DMS114 treated with DMSO at 0.1 percent for 48 hours (cell line): ENCODE results near the gene LARGE1.
"Not testable (repeated sequence)": the region's sequence is repeated elsewhere in the genome, so short reads cannot be mapped to it uniquely, and the experiment has no call there.

ENCODE experiments used
- DNase-seq: peaks from one replicate; lab custom pipeline; 2025; ENCODE audit not compliant: unreplicated experiment; lab: John Stamatoyannopoulos, UW

Gene LARGE1

DNA sequence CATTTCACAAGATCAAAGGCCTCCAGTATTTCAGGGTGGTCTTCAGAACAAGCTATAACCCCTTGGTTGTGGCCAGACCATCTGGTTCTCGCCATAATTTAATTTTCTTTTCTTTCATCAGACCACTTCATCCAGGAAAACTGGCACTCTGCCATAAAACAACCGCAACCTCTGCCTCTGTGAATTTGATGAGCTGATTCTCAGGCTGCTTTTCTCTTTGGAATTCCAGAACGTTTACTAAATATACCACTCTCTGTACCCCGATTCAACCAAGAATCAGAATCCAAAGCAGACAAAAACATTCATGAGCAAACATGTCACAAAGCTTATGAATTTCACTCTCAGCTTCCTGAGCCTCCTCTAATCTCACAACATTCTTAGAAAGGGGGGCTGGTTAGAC is 530.3 kb downstream of the LARGE1 start:
- no peak for DNase-seq

DNA sequence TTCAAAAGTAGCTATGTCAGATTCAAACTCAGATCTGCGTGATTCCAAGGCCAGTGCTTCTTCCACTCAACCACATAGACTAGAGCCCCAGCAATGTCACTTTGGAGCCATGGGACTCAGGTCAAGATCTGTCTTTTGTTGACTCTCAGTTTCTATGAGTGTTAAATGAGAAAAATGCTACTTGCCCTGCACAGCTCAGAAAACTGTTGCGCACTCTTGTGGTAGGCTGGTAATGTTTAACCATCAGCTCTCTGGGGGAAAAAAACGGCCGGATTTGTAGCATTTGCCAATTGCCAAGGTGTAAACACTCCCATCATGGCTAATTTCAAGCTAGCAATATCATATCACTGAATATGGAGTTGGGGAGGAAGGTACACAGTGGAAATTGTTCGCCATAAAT is 534.0 kb downstream of the LARGE1 start:
- no peak for DNase-seq

DNA sequence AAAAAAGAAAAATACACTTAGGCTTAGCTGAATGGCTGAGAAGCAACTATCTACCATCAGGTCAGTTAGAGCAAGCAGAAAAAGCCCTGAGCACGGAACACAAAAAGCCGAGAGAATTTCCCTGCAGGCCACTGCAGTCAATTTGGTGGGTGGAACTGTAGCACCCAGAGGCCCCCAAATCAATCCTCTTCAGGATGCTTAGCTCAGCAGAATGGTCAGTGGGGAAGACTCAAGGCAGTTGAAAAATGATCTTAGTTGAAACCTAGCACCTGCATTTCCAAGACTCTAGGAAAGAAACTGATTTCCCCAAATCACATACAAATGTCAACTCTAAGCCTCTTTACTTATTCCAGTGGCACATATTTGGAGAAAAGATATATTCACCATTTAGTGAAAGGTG is 534.7 kb downstream of the LARGE1 start:
- DNase-seq, result no peak

DNA sequence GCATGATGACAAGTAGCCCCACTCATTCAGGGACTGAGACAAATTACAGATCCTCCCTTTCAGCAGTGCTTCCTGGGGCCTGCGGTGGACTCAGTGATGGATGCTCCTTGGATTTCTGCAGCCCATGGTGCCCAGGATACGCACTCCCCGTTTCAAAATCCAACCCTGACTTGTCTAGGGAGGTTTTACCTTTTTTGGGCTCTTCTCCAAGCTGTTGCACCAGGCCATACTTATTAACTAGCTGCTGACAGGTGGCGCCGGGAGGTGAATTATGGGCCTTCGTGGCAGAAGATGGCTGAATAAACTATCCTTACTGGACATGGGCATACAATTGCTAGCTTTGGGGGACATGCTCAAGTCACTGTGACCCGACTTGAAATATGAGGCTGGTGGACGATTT is 537.8 kb downstream of the LARGE1 start:
- DNase-seq, result no peak

DNA sequence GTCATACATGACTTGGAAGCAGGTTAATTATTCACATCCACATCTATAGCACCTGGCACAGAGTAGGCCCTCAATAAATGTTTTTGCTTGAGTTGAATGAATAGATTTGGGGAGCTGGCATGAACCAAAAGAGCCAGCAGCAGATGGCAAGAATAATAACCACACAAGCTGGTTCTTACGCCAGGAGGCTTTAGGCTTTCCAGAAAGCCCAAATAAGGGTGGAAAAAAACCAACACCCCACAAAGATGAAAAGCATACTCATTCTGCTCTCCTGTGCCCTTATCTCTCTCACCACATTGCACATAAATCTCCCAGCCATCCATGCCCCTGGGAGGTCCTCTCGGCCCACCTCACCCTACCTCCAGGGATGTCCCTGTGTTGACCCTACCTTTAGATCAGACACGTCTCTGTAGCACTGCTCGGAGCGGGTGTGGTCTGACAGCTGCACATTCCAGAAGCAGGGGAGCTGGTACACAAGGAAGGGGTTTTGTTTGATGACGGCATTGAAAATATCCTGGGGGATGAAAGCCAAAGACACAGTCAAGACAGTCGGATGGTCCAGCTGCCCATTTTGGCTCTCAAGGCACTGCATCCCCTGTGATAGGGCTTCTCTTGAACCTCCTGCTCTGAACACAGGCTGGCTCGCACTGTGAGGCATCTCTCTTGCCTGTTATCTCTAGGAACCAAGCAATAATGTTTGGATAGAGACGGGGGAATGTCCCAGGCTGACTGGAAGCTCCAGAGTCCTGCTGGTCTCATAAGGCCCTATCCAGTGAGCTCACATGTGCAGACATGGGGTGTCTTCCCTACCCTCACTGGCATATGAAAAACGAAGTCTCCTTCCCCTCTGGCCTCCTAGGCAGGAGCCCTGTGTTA is 538.5 kb downstream of the LARGE1 start:
- no peak for DNase-seq

DNA sequence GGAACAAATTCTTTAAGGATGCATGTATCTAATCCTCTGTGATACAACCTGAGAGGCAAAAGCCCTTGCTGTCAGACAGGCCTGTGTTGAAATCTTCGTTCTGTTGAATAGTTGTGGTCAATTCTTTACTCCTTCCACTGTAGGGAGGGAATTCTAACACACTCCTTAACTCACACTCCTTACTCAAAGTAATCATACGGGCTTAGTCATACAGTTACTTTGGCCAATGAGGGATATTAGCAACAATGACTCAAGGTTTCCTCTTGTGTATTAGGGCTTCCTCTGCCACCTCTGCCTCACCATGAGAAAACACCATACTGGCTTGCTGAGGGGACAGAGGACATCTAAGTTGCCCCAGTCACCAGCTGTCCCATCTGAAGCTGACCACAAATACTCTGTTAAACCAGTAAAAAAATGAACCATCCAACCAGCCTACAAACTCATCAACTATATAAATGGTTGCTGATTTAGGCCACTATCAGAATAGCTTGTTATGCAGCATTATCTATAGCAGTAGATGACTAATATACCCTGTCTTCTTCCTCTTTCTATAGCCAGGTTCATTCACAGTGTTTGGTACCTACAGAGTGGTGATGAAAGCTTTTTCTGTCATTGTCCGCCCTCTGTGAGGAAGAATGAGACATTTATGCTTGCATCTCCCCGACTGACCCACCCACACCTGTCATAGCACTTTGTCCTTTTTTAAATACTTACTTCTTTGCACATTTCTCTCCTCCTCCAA is 539.3 kb downstream of the LARGE1 start:
- DNase-seq, result no peak

DNA sequence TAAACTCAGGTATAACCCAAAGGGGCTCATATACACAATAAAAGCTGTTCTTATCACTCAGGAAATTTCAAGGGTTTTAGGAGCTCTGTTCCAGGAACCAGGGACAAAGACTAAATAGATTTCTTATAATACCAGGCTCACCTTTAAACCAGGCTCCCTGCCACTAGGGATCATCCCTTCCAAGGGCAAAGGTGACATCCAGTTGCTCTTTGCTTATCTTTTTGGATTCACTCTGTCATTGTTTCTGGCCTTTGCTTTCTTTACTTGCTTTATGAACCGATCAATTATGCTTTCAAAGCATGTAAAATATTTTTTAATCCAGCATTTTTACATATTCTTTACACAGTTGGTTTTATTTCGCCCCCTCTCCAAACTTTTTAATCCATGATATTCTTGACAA is 540.4 kb downstream of the LARGE1 start:
- DNase-seq, result no peak

DNA sequence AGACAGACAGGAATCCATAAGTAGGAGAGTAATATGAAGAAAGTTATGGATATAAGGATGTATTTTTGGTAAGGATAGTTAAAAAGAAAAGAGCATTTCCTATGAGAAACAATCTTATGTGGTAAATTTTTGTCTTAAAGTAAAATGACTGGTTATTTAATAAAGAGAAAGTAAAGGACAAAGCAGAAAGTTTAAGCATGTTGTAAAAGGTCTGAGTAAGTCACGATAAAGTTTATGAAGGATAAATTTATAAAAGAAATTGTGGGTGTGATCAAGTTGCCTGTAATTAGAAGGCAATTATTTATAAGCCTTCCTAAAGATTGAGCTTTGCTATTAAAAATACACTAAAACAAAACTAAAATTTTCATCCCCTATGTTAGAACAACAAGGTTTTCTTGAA is 547.4 kb downstream of the LARGE1 start:
- DNase-seq, result no peak

DNA sequence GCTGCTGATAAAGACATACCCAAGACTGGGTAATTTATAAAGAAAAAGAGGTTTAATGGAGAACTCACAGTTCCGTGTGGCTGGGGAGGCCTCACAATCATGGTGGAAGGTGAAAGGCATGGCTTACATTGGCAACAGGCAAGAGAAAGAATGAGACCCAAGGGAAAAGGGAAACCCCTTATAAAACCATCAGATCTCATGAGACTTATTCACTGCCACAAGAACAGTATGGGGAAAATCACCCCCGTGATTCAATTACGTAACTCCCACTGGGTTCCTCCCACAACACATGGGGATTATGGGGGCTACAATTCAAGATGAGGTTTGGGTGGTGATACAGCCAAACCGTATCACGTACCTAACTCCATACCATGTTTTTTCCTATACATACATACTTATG is 557.0 kb downstream of the LARGE1 start:
- DNase-seq, result not testable (repeated sequence)

DNA sequence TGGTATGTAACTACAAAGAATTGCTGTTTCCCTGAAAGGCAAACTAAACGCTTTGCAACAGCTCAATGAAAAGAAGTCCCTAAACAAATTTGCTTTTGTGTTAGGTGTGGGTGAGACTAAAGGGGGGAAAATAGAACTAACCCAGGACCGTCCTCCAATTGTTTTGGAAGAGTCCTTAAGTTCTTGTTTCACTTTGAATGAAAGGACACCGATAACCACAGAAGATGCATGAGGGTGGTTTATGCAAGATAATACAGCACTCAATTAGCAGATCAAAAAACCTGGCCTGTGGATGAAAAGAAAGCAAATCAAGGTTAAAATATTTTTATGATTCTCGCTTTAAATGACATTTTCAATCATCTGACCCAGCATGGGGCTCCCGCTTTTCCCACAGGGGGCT is 557.6 kb downstream of the LARGE1 start:
- DNase-seq, result no peak

DNA sequence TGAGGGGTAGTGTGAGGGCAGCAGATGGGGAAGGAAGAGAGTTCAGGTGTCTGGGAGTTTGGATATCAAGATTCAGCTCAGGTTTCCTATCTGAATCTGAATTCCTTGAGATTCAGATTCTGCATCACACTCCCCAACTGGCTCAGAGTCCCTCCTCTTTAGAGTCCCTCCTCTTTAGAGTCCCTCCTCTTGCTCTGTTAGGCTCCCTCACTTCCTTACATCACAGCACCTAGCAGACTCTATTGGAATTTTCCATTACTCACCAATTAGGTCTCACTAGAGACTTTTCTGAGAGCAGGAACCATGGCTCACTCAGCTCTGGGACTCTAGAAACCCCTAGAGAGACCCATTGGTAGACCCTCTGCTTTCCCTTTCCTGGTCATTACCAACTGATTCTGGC is 558.7 kb downstream of the LARGE1 start:
- DNase-seq, result no peak

DNA sequence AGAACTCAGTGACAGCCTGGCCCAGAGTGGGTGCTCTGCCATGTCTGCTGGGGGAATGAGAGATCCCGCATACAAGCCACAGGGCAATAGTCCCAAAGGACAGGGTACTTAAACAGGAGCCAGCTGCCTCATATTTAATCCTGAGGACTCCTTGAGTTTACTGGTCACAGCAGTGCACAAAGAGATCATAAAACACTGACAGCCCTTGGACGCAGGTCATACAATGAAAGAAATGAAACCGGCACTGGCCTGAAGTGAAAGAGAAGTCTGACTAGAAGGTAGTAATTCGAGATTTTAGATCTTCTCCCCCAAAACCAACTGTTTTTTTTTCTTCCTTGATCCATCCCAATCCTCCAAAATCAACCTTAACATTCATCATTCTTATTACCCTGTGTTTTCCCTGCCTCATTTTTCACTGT is 562.3 kb downstream of the LARGE1 start:
- no peak for DNase-seq

DNA sequence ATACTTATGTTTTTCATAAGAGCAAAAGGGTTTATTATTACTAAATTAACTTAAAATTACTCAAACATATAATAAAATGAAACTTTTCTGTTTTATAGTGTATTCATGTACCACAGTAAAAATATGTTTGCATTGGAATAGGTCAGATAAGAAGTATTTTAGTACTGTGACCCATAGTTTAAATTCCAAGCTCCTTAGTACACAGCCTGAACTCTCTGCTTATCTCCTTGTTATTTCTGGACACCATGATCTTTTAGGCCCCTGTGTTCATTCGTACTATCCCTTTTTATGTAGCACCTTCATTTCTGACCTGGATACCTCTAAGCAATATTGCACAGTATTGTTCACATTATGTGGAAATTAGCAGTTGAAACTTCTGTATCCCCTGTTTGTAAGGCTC is 565.3 kb downstream of the LARGE1 start:
- DNase-seq, result no peak

DNA sequence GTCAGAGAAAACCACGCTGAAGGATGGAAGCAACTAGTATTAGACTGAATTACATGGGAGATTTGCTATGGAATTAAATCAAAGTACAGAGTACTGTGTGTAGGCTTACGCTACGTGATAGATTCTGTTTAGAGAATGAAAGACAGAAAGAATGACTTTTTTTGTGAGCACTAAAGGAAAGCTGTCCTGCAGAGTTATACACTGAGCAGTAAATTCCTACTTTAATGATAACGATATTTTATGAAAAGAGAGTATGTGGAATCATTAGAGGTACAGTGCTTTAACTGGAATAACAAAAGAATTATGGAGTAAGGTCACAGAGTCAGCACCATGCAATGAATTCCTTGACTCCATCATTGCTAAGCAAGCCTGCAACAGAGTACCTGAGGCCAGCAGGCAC is 566.8 kb downstream of the LARGE1 start:
- DNase-seq, result no peak

DNA sequence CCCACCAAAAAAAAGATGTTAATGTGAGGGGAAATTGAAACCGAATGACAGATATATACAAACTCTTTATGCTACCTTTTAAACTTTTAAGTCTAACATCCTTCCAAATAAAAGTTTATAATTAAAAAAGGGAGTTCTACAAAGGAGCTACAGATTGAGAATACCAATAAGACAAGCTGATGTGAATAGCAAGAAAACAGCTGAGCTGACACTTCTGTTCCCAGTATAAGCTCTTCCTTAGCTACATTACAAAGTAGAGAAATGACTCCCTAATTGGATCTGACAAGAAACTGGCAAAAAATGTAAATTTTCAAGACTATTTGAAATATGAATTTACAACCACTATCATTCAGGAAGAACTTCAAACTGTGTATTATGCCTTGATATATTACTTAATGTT is 567.5 kb downstream of the LARGE1 start:
- DNase-seq, result no peak

DNA sequence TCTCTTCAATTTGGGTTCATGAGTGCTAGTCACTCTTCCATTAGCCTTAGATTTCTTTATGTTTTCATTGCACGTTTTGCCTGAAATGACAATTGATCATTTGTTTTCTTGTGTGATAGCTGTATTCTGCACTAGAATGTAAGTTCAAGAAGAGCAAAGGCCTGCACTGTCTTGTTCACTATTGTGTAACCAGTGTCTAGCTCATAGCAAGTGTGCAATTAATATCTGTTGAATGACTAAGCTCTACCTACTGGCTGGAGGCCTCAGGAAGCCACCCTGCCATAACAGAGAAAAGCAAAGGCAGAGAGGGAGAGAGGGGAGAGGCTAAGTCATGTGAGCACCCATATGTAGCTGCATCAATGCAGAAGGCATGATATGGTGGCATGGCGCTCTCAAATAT is 569.3 kb downstream of the LARGE1 start:
- no peak for DNase-seq

DNA sequence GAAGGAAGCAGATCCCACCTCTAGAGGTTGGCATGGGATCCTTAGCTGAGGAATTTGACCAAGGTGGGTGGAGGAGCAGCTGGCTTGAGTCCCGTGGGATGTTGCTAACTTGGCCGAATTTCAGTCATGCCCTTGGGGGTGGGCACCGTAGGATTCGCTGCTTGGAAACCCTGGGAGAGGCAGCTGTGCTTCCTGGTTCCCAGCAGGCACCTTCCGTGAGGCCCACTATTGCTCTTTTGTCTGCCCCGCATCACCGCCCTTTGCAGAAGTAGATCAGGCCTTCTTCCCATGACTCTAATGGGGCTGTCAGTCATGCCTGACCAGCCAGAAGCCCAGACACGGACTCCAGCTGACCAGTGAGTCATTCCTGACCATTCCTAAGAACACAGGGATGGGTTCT is 569.8 kb downstream of the LARGE1 start:
- DNase-seq, result no peak

DNA sequence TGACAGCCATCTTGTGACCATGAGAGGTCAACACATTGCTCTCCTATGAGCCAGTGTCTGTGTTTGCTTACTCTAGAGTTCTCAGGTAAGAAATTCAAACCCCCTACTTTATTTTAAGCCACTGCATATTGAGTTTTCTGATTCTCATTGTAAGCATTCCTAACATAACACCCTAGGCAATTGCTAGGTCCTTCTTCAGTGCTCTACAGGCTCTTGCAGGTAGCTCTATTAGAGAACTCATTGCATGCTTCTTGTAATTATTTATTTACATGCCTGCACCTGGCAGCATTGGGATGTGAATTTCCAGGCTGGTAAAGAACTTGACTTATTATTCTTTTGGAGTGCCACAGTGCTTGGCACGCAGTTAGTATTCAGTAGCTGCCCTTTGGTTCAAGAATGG is 573.3 kb downstream of the LARGE1 start:
- no peak for DNase-seq

DNA sequence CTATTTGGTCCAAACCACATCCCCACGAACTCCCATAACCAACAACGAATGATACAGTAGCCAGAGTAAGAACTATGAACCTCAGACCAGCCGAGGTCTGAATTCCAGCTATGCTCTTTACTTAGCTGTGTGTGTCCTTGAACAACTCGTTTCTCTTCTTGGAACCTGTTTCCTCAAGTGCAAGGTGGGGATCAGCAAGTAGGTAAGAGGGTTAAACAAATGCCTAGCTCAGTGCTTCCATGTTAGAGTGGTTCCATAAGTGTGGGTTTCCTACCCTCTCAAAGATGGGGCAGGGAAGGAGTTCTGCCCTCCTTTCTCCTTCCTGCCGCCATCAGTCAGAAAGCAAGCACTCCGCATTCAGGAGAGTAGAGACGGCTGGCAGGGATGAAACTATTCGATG is 578.7 kb downstream of the LARGE1 start:
- no peak for DNase-seq

DNA sequence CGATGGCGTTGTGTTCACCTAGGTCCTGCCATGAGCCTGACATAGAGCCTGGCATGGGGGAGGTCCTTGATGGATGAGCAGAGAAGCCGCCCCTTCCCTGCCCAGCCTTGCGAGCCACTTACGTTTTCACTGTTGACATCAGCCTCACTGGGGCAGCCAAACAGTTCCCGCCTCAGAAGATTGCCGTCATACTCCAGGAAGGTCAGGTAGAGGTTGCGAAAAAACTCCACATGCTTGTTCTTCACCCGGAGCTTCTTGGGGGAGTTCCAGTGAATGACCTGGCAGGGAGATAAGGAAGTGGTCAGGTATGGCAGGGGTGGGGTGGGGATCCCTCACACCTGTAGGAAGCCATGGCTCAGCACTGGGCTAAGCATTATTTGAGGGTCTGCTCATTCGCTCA is 582.8 kb downstream of the LARGE1 start:
- no peak for DNase-seq

DNA sequence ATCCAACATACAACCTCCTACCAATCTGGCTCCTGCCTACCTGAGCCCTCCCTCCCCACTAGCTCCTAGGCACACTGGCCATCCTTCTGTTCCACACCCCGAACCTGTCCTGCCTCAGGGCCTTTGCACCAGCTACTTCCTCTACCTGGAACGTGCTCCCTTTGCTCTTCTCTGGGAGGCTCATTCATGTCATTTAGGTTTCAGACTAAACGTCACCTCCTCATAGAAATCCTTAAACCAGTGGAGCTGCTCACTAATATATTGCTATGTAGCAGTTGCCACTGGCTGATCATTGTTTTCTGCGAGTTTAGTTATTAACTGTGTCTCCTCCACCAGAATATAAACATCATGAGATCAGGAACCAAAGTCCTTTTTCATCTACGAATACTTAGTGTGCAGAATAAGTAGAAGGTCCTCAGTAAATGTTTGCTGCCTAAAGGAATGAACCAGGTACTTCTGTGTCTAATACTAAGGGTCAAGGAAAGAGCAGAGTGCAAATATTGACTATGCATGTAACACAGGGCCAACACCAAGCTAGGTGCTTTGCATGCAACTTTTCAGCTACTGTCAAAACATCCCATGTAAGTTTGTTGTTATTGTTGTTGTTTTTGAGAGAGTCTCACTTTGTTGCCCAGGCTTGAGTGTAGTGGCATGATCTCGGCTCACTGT is 584.5 kb downstream of the LARGE1 start:
- no peak for DNase-seq

DNA sequence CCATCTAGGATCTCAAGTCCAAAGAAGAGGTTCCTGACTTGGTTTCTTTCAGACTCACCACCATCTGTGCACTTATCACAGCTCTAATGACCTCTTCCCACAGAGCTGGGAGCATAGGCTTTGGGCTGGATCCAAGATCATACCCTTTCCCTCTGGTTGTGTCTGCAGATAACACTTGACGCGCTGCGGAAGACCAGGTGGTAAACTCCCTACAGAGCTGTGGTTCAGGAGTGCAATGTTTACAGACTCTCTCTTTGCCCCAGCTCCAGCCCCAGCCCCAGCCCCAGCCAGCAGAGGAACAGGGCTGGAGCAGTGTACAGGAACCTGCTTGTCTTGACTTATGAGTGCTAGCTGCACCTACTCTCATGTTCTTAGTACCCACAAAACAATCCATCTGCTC is 587.7 kb downstream of the LARGE1 start:
- no peak for DNase-seq
